Stimulated activated CD8-positive, alpha-beta memory T cell treated with anti-CD3 and anti-CD28 coated beads, Interleukin-7, amount 100 ng/mL, for 48 hours (primary cell): Measurements from ENCODE around the gene MOSMO.

Experiments
- DNase-seq, 2 donors: peaks; one replicate each; pipeline ENCODE4 v3.0.0-alpha.2; 2020; ENCODE audit warnings: low read depth in 1 of 2; ENCODE audit errors: extremely low read depth in 1 of 2

The MOSMO gene

GRCh38 chr16:22132801-22133200 lies 124.9 kb downstream of the MOSMO start:
- DNase-seq, result no peak
